WTC11 (cell line): ENCODE measurements around the gene INPP5A. TPM values are rescaled to one million over a fixed set of nuclear protein-coding genes. Genes with fewer than 3 reads are reported as not detected.

ENCODE experiments used
- ATAC-seq: fragments of 200-7000 bp; cut with Tn5 transposase; 2 replicates; pipeline ENCODE4 v1.10.0; 2021; ENCODE audit warnings: mild to moderate bottlenecking, moderate library complexity
- CTCF ChIA-PET: fragments of 300-600 bp; sonication (Branson Sonifier 250); formaldehyde crosslinking; loops from one replicate; lab custom pipeline; 2021; ENCODE audit warnings: antibody characterized with exemption; lab: Charles Lee
- POLR2A ChIA-PET: fragments of 350-600 bp; sonication (Branson Sonifier 250); formaldehyde crosslinking; loops from one replicate; lab custom pipeline; 2021; ENCODE audit warnings: antibody characterized with exemption; lab: Charles Lee
- DNase-seq: peaks from one replicate; pipeline ENCODE4 v3.0.0; 2021; ENCODE audit warnings: low spot score
- H3K27ac Mint-ChIP-seq: 2 replicates; pipeline ENCODE4 v1.8.0; 2021; ENCODE audit warnings: mixed read lengths
- H3K27me3 Mint-ChIP-seq: 2 replicates; pipeline ENCODE4 v1.8.0; 2021; ENCODE audit warnings: low read depth, mild to moderate bottlenecking, moderate library complexity, mixed read lengths
- H3K36me3 Mint-ChIP-seq: 2 replicates; pipeline ENCODE4 v1.8.0; 2021; ENCODE audit warnings: mixed read lengths
- H3K4me1 Mint-ChIP-seq: 2 replicates; pipeline ENCODE4 v1.8.0; 2022; ENCODE audit warnings: mixed read lengths
- H3K4me3 Mint-ChIP-seq: 2 replicates; pipeline ENCODE4 v1.8.0; 2021; ENCODE audit warnings: mild to moderate bottlenecking, moderate library complexity, mixed read lengths
- H3K9me3 Mint-ChIP-seq: 2 replicates; pipeline ENCODE4 v1.8.0; 2021; ENCODE audit warnings: mixed read lengths
- CBFB ChIP-seq: sonication (generic); formaldehyde crosslinking; IDR thresholded peaks from 2 replicates; pipeline ENCODE4 v1.8.1; 2022; ENCODE audit warnings: mild to moderate bottlenecking, low read depth, missing genetic modification reagents
- CREB1 ChIP-seq: sonication (generic); formaldehyde crosslinking; IDR thresholded peaks from 2 replicates; pipeline ENCODE4 v1.8.0; 2023; ENCODE audit warnings: mild to moderate bottlenecking, missing genetic modification reagents
- CREM ChIP-seq: sonication (generic); formaldehyde crosslinking; IDR thresholded peaks from 2 replicates; pipeline ENCODE4 v1.8.1; 2022; ENCODE audit warnings: mild to moderate bottlenecking, missing genetic modification reagents, moderate library complexity
- CTCF ChIP-seq: fragments of 200-600 bp; IDR thresholded peaks from 2 replicates; pipeline ENCODE4 v1.8.0; 2022; ENCODE audit warnings: antibody characterized with exemption
- ELF4 ChIP-seq: sonication (generic); formaldehyde crosslinking; IDR thresholded peaks from 2 replicates; pipeline ENCODE4 v1.8.1; 2022; ENCODE audit warnings: low read depth, mild to moderate bottlenecking, moderate library complexity, missing genetic modification reagents
- FOXJ3 ChIP-seq: sonication (generic); formaldehyde crosslinking; IDR thresholded peaks from 2 replicates; pipeline ENCODE4 v1.9.0; 2021; ENCODE audit warnings: missing genetic modification reagents, mild to moderate bottlenecking, borderline replicate concordance
- FOXK1 ChIP-seq: sonication (generic); formaldehyde crosslinking; IDR thresholded peaks from 2 replicates; pipeline ENCODE4 v1.8.0; 2022; ENCODE audit warnings: mild to moderate bottlenecking, moderate library complexity, missing genetic modification reagents
- PRRX2 ChIP-seq: fragments of 250-450 bp; sonication (Bioruptor Pico); IDR thresholded peaks from 2 replicates; pipeline ENCODE4 v1.8.0; 2021; ENCODE audit warnings: mild to moderate bottlenecking
- RORB ChIP-seq: fragments of 250-450 bp; sonication (Bioruptor Pico); IDR thresholded peaks from 2 replicates; pipeline ENCODE4 v1.9.0; 2021; ENCODE audit warnings: mild to moderate bottlenecking
- TCF7 ChIP-seq: sonication (generic); formaldehyde crosslinking; IDR thresholded peaks from 2 replicates; pipeline ENCODE4 v1.8.0; 2022; ENCODE audit warnings: mild to moderate bottlenecking, low read depth, missing genetic modification reagents, moderate library complexity
- USF1 ChIP-seq: sonication (generic); formaldehyde crosslinking; IDR thresholded peaks from 2 replicates; pipeline ENCODE4 v1.8.0; 2022; ENCODE audit warnings: mild to moderate bottlenecking, missing genetic modification reagents
- total RNA-seq: library from RNA; stranded (reverse); gene quantifications from 3 replicates; pipeline ENCODE4 v1.2.3, GENCODE V29; 2021
- TF ChIP-seq, protein P1 (sequence below): sonication (generic); formaldehyde crosslinking; IDR thresholded peaks from 2 replicates; pipeline ENCODE4 v1.8.0; 2022; ENCODE audit warnings: missing genetic modification reagents
- TF ChIP-seq, protein P2 (sequence below): sonication (generic); formaldehyde crosslinking; IDR thresholded peaks from 2 replicates; pipeline ENCODE4 v1.8.1; 2023; ENCODE audit warnings: mild to moderate bottlenecking, moderate library complexity, missing genetic modification reagents
- TF ChIP-seq, protein P3 (sequence below): sonication (generic); formaldehyde crosslinking; IDR thresholded peaks from 2 replicates; pipeline ENCODE4 v1.8.1; 2022; ENCODE audit warnings: low read depth, mild to moderate bottlenecking, moderate library complexity, missing genetic modification reagents, borderline replicate concordance
- TF ChIP-seq, protein P4 (sequence below): sonication (generic); formaldehyde crosslinking; IDR thresholded peaks from 2 replicates; pipeline ENCODE4 v1.8.0; 2022; ENCODE audit warnings: mild to moderate bottlenecking, missing genetic modification reagents

INPP5A gene
- total RNA-seq, 1 experiment from 2014 or later, result 22.1 TPM

- DNase-seq, result no peak
- CTCF ChIA-PET, result interaction anchor here (1.3 kb wide), 1 partner anchor 154 kb away, joined by 3 read pairs; no protein-coding TSS in a partner anchor
- TF ChIP-seq CTCF (no peak), CREM (CRISPR knock-in tag) (no peak), USF1 (no peak), PRRX2 (CRISPR knock-in tag) (no peak), ELF4 (no peak), FOXK1 (CRISPR knock-in tag) (no peak)
- TF ChIP-seq, protein P1, sequence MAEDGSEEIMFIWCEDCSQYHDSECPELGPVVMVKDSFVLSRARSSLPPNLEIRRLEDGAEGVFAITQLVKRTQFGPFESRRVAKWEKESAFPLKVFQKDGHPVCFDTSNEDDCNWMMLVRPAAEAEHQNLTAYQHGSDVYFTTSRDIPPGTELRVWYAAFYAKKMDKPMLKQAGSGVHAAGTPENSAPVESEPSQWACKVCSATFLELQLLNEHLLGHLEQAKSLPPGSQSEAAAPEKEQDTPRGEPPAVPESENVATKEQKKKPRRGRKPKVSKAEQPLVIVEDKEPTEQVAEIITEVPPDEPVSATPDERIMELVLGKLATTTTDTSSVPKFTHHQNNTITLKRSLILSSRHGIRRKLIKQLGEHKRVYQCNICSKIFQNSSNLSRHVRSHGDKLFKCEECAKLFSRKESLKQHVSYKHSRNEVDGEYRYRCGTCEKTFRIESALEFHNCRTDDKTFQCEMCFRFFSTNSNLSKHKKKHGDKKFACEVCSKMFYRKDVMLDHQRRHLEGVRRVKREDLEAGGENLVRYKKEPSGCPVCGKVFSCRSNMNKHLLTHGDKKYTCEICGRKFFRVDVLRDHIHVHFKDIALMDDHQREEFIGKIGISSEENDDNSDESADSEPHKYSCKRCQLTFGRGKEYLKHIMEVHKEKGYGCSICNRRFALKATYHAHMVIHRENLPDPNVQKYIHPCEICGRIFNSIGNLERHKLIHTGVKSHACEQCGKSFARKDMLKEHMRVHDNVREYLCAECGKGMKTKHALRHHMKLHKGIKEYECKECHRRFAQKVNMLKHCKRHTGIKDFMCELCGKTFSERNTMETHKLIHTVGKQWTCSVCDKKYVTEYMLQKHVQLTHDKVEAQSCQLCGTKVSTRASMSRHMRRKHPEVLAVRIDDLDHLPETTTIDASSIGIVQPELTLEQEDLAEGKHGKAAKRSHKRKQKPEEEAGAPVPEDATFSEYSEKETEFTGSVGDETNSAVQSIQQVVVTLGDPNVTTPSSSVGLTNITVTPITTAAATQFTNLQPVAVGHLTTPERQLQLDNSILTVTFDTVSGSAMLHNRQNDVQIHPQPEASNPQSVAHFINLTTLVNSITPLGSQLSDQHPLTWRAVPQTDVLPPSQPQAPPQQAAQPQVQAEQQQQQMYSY, result no peak
- TF ChIP-seq, protein P2, sequence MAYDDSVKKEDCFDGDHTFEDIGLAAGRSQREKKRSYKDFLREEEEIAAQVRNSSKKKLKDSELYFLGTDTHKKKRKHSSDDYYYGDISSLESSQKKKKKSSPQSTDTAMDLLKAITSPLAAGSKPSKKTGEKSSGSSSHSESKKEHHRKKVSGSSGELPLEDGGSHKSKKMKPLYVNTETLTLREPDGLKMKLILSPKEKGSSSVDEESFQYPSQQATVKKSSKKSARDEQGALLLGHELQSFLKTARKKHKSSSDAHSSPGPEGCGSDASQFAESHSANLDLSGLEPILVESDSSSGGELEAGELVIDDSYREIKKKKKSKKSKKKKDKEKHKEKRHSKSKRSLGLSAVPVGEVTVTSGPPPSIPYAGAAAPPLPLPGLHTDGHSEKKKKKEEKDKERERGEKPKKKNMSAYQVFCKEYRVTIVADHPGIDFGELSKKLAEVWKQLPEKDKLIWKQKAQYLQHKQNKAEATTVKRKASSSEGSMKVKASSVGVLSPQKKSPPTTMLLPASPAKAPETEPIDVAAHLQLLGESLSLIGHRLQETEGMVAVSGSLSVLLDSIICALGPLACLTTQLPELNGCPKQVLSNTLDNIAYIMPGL (CRISPR knock-in tag), result no peak
- no peak overlapping the region for H3K27ac Mint-ChIP-seq
- H3K4me1 Mint-ChIP-seq, result peaks cover 32% of the 10 kb centered on the region
- H3K36me3 Mint-ChIP-seq, result no peaks in the 10 kb centered on the region
- peaks cover 6% of the 10 kb centered on the region for H3K9me3 Mint-ChIP-seq
- H3K4me3 Mint-ChIP-seq, result no peak overlapping the region
- peaks cover 11% of the 10 kb centered on the region for H3K27me3 Mint-ChIP-seq
- POLR2A ChIA-PET, result no interaction called here
- ATAC-seq, result no peak
Observed at GRCh38 chr10:132514821-132515520, 22.6 kb upstream of the INPP5A start.

DNA sequence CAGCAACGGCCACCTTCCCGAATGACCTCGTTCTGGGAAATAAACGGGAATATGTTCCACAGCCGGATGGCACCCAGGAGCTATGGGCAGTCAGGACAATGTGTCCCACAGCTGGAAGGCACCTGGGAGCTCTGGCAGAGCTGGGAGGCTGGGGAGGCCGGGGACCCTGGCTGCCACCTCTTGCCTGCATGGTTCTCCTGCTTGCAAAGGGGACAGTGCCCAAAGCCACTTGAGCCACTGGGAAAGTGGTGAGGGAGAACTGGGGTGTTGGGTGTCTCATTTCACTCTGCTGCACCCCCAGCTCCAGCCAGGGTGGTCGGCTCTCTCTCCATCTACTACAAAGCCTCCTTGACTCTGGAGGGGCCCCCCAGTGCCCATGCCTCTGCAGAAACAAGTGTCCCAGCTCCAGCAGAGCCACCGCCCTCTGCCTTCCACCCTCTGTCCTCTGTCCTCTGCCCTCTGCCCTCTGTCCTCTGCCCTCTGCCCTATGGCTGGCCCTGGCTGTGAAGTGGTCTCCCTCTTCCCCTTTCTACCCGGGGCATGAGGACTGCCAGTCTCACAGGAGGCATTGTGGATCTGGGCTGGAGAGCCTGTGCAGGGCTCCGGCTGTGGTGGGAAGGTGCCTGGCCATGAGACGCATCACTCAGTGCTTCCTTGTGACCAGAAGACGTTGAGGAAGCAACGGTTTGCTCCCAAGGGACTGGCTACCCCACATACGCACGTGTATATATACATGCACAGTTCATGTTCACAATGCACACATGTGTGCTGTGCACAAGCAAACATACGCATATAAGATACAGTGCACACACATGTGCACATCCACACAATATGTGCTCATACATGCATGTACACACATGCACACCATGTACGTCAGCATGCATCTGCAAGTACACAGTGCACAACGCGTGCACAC lies 21.5 kb upstream of the INPP5A start:
- ChIA-PET CTCF (interaction anchor here (1.1 to 1.3 kb wide), 2 partner anchors 48 to 155 kb away, joined by 3 to 4 read pairs; no protein-coding TSS in a partner anchor), POLR2A (interaction anchor here (1.9 kb wide), 1 partner anchor 48 kb away, joined by 5 read pairs; no protein-coding TSS in a partner anchor)
- no peaks in the 10 kb centered on the region for H3K36me3 Mint-ChIP-seq
- ATAC-seq (no peak), DNase-seq (no peak)
- 0 out of 2 replicates have a peak overlapping the region, but pooled peaks have one; percentile 23 for H3K27ac Mint-ChIP-seq
- H3K4me3 Mint-ChIP-seq, result peak overlapping the region; percentile 35; the same call in 1 of the 2 replicates
- peaks cover 32% of the 10 kb centered on the region for H3K4me1 Mint-ChIP-seq
- peaks cover 6% of the 10 kb centered on the region for H3K9me3 Mint-ChIP-seq
- TF ChIP-seq TCF7 (CRISPR knock-in tag) (no peak), CREB1 (CRISPR knock-in tag) (no peak), RORB (CRISPR knock-in tag) (no peak), FOXJ3 (CRISPR knock-in tag) (no peak), CBFB (CRISPR knock-in tag) (no peak)
- TF ChIP-seq, protein P3, sequence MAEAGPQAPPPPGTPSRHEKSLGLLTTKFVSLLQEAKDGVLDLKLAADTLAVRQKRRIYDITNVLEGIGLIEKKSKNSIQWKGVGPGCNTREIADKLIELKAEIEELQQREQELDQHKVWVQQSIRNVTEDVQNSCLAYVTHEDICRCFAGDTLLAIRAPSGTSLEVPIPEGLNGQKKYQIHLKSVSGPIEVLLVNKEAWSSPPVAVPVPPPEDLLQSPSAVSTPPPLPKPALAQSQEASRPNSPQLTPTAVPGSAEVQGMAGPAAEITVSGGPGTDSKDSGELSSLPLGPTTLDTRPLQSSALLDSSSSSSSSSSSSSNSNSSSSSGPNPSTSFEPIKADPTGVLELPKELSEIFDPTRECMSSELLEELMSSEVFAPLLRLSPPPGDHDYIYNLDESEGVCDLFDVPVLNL (CRISPR knock-in tag), result no peak
- TF ChIP-seq, protein P4, sequence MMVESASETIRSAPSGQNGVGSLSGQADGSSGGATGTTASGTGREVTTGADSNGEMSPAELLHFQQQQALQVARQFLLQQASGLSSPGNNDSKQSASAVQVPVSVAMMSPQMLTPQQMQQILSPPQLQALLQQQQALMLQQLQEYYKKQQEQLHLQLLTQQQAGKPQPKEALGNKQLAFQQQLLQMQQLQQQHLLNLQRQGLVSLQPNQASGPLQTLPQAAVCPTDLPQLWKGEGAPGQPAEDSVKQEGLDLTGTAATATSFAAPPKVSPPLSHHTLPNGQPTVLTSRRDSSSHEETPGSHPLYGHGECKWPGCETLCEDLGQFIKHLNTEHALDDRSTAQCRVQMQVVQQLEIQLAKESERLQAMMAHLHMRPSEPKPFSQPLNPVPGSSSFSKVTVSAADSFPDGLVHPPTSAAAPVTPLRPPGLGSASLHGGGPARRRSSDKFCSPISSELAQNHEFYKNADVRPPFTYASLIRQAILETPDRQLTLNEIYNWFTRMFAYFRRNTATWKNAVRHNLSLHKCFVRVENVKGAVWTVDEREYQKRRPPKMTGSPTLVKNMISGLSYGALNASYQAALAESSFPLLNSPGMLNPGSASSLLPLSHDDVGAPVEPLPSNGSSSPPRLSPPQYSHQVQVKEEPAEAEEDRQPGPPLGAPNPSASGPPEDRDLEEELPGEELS (CRISPR knock-in tag), result no peak
- peaks cover 16% of the 10 kb centered on the region for H3K27me3 Mint-ChIP-seq
